IPS-20b (cell line): ENCODE measurements around the gene MXI1.

ENCODE experiments used
- H3K27ac ChIP-seq: one replicate; pipeline ENCODE4 v1.5.1; 2013; ENCODE audit warnings: low read length
- H3K27me3 ChIP-seq: 2 replicates; pipeline ENCODE4 v1.6.1; 2013; ENCODE audit warnings: mild to moderate bottlenecking, low read length, inconsistent platforms; ENCODE audit not compliant: insufficient read depth
- H3K36me3 ChIP-seq: 2 replicates; pipeline ENCODE4 v1.6.1; 2013; ENCODE audit warnings: low read depth, mild to moderate bottlenecking, inconsistent platforms, low read length, moderate library complexity; ENCODE audit not compliant: insufficient read depth
- H3K4me1 ChIP-seq: 2 replicates; pipeline ENCODE4 v1.6.1; 2013; ENCODE audit warnings: mild to moderate bottlenecking, control low read depth, inconsistent platforms, low read length, moderate library complexity; ENCODE audit not compliant: insufficient read depth
- H3K4me3 ChIP-seq: 2 replicates; pipeline ENCODE4 v1.5.1; 2013; ENCODE audit warnings: mild to moderate bottlenecking, low read length, inconsistent platforms
- H3K9ac ChIP-seq: 2 replicates; pipeline ENCODE4 v1.6.1; 2013; ENCODE audit warnings: low read depth, mild to moderate bottlenecking, inconsistent platforms, low read length, moderate library complexity
- H3K9me3 ChIP-seq: 2 replicates; pipeline ENCODE4 v1.6.1; 2013; ENCODE audit warnings: mild to moderate bottlenecking, low read depth, low read length, inconsistent platforms; ENCODE audit not compliant: insufficient read depth

The MXI1 gene

GRCh38 chr10:110207011-110207804 lies at the start of gene MXI1:
TSS of gene MXI1 (plus strand) at chr10:110207605. CDS start at chr10:110207809, 204 bp downstream.
- Histone ChIP-seq H3K27ac (no peak within 1 kb of the TSS), H3K4me3 (peak within 1 kb of the TSS; percentile 67), H3K27me3 (peaks cover 90% of the 10 kb centered on the region), H3K9me3 (no peaks in the 10 kb centered on the region), H3K36me3 (no peaks in the 10 kb centered on the region), H3K4me1 (peaks cover 14% of the 10 kb centered on the region; the same call in 1 of the 2 replicates), H3K9ac (peak within 1 kb of the TSS; percentile 28; the same call in 1 of the 2 replicates)

GRCh38 chr10:110158051-110159005 lies 49.1 kb upstream of the MXI1 start:
- no peak overlapping the region for H3K27ac ChIP-seq
- no peak overlapping the region for H3K4me3 ChIP-seq
- H3K9me3 ChIP-seq = no peaks in the 10 kb centered on the region
- peaks cover 3% of the 10 kb centered on the region; the same call in 1 of the 2 replicates for H3K4me1 ChIP-seq
- peaks cover 65% of the 10 kb centered on the region for H3K27me3 ChIP-seq
- no peaks in the 10 kb centered on the region for H3K36me3 ChIP-seq
- H3K9ac ChIP-seq = no peak overlapping the region

- Histone ChIP-seq H3K4me1 (peaks cover 12% of the 10 kb centered on the region; the same call in 1 of the 2 replicates), H3K4me3 (no peak overlapping the region), H3K9me3 (no peaks in the 10 kb centered on the region), H3K27me3 (peaks cover 82% of the 10 kb centered on the region), H3K36me3 (no peaks in the 10 kb centered on the region), H3K27ac (no peak overlapping the region), H3K9ac (no peak overlapping the region)
Observed at GRCh38 chr10:110160081-110160480, 47.3 kb upstream of the MXI1 start.

GRCh38 chr10:110160522-110160921 lies 46.9 kb upstream of the MXI1 start:
- Histone ChIP-seq H3K9ac (no peak overlapping the region), H3K36me3 (no peaks in the 10 kb centered on the region), H3K4me3 (no peak overlapping the region), H3K4me1 (peaks cover 12% of the 10 kb centered on the region; the same call in 1 of the 2 replicates), H3K27me3 (peaks cover 86% of the 10 kb centered on the region), H3K9me3 (no peaks in the 10 kb centered on the region), H3K27ac (no peak overlapping the region)

- H3K4me1 ChIP-seq = peaks cover 12% of the 10 kb centered on the region; the same call in 1 of the 2 replicates
- H3K27me3 ChIP-seq = peaks cover 94% of the 10 kb centered on the region
- H3K36me3 ChIP-seq = no peaks in the 10 kb centered on the region
- H3K27ac ChIP-seq = no peak overlapping the region
- no peak overlapping the region for H3K9ac ChIP-seq
- H3K4me3 ChIP-seq = 0 out of 2 replicates have a peak overlapping the region, but pooled peaks have one; percentile 29
- H3K9me3 ChIP-seq = no peaks in the 10 kb centered on the region; the same call in 1 of the 2 replicates
Observed at GRCh38 chr10:110162741-110163145, 44.7 kb upstream of the MXI1 start.

- Histone ChIP-seq H3K4me1 (peaks cover 14% of the 10 kb centered on the region; the same call in 1 of the 2 replicates), H3K9me3 (no peaks in the 10 kb centered on the region; the same call in 1 of the 2 replicates), H3K27ac (no peak overlapping the region), H3K27me3 (peaks cover 94% of the 10 kb centered on the region), H3K4me3 (peak overlapping the region; percentile 29; the same call in 1 of the 2 replicates), H3K36me3 (no peaks in the 10 kb centered on the region), H3K9ac (no peak overlapping the region)
Observed at GRCh38 chr10:110163192-110163773, 44.1 kb upstream of the MXI1 start.

- H3K9ac ChIP-seq = no peak overlapping the region
- no peaks in the 10 kb centered on the region; the same call in 1 of the 2 replicates for H3K9me3 ChIP-seq
- H3K36me3 ChIP-seq = no peaks in the 10 kb centered on the region
- peaks cover 17% of the 10 kb centered on the region; the same call in 1 of the 2 replicates for H3K4me1 ChIP-seq
- H3K27ac ChIP-seq = no peak overlapping the region
- H3K4me3 ChIP-seq = peak overlapping the region; percentile 29; the same call in 1 of the 2 replicates
- peaks cover 94% of the 10 kb centered on the region for H3K27me3 ChIP-seq
Observed at GRCh38 chr10:110163841-110164240, 43.6 kb upstream of the MXI1 start.

GRCh38 chr10:110165239-110165638 lies 42.2 kb upstream of the MXI1 start:
- no peaks in the 10 kb centered on the region; the same call in 1 of the 2 replicates for H3K9me3 ChIP-seq
- H3K4me1 ChIP-seq = peaks cover 24% of the 10 kb centered on the region; the same call in 1 of the 2 replicates
- H3K27me3 ChIP-seq = peaks cover 96% of the 10 kb centered on the region
- H3K4me3 ChIP-seq = no peak overlapping the region
- H3K36me3 ChIP-seq = no peaks in the 10 kb centered on the region
- H3K9ac ChIP-seq = no peak overlapping the region
- no peak overlapping the region for H3K27ac ChIP-seq

- Histone ChIP-seq H3K9ac (no peak overlapping the region), H3K27ac (no peak overlapping the region), H3K4me1 (peaks cover 28% of the 10 kb centered on the region; the same call in 1 of the 2 replicates), H3K9me3 (no peaks in the 10 kb centered on the region; the same call in 1 of the 2 replicates), H3K36me3 (no peaks in the 10 kb centered on the region), H3K4me3 (no peak overlapping the region), H3K27me3 (peaks cover 100% of the 10 kb centered on the region)
Observed at GRCh38 chr10:110167149-110167548, 40.3 kb upstream of the MXI1 start.

- H3K27me3 ChIP-seq = peaks cover 100% of the 10 kb centered on the region
- H3K9me3 ChIP-seq = no peaks in the 10 kb centered on the region; the same call in 1 of the 2 replicates
- H3K9ac ChIP-seq = no peak overlapping the region
- H3K4me1 ChIP-seq = peaks cover 21% of the 10 kb centered on the region
- no peak overlapping the region for H3K4me3 ChIP-seq
- no peak overlapping the region for H3K27ac ChIP-seq
- H3K36me3 ChIP-seq = no peaks in the 10 kb centered on the region
Observed at GRCh38 chr10:110168601-110169481, 38.6 kb upstream of the MXI1 start.
